Ishikawa (cell line): Measurements from ENCODE around the gene TMEM191C.
"Not testable (repeated sequence)": the region's sequence is repeated elsewhere in the genome, so short reads cannot be mapped to it uniquely, and the experiment has no call there.

Source experiments
- MAX ChIP-seq: IDR thresholded peaks from 2 replicates; pipeline ENCODE4 v1.6.1; 2012
- REST ChIP-seq: IDR thresholded peaks from 2 replicates; pipeline ENCODE4 v1.6.1; 2012; ENCODE audit warnings: low read depth, mild to moderate bottlenecking
- USF1 ChIP-seq: IDR thresholded peaks from 2 replicates; pipeline ENCODE4 v1.6.1; 2012

DNA sequence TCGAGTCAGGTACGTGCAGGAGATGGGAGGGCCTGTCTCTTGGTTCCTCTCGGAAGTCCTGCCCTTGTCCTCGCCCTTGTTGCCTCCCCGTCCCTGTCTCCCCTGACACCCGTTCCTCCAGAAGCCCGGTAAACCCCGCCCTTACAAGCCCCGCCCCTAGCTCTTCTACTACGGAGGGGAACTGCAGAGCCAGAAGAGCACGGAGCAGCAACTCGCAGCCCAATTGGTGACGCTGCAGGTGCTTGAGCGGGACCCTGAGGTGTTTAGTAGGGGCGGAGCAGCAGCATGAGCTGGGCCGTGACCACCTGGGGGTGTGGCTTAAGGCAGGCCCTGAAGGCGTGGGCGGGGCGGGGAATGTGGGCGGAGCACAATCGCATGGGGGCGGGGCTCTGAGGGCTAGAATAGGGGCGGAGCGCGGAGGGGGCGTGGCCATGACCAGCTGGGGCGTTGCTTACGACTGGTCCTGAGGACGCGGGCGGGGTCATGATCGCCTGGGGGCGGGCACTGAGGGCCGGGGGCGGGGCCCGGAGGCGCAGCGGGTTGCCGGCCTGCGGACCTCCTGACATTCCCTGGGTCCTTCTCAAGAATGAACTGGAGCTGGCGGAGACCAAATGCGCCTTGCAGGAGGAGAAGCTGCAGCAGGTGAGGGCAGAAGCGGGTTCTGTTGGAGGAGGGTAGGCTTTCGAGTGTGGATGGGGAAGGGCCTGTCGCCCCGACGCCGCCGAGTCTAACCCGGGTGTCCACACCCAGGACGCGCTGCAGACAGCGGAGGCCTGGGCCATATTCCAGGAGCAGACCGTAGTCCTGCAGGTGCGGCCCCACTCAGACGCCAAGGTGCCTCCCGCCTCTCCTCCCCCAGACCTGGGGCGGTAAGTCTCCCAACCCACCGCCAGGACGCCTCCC, 1.3 kb downstream of the TMEM191C start:
- TF ChIP-seq USF1, REST, MAX: not testable (repeated sequence)
